Measurements from ENCODE around the gene PDP2. TPM values are rescaled to one million over a fixed set of nuclear protein-coding genes. Genes with fewer than 3 reads are reported as not detected.

PDP2 gene
- total RNA-seq, 2 donors from 2014 or later: 4.8 to 6.2 TPM

DNA sequence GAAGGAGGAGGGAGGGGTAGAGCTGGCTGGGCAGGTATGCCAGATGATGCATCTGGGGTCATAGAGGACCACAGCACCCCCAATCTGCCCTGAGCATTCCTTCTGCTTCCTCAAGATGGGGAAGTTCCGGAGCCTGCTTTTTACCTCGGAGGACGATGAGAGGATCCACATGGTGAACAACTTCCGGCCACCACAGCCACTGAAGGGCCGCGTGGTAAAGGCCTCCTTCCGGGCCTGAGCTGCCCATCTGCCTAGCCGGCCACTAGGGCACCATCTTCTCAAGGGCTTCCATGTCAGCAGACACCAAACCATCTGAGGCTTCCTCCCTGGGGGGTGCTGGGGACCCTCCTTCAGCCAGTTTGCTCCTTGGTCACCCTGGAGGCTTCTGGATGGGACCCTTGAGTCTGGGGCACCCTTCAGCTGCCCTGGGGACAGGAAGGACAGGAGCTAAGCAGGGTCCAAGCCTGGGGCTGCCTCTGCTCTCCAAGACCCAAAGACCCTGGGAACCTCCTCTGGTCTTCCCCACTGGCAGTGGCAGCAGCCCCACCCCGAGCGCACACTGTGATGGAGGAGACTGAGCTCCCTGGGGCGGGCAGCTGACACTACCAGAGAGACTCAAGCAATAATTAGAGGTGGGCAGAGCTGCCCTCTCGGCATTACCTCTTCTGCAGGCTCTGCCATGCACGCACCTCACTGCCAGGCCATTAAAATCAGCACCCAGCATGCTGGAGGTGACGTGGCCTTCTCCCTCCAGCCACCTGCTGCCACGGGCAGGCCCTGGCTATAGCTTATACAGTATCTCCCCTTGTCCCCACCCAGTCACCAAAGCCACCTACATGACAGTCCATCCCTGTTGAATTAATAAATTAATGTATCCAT lies 26.8 kb upstream of the PDP2 start:
- no peaks in the 10 kb centered on the region for H3K4me1 ChIP-seq (ENCODE audit: control insufficient read depth in 1 of 2, low read depth in 2 of 2)
- DNase-seq (ENCODE audit: low spot score) (no peak), ATAC-seq (ENCODE audit: insufficient number of reproducible peaks, low FRiP score, low read depth) (no peak)
- H3K27ac ChIP-seq: no peak overlapping the region
- H3K9me3 ChIP-seq: no peaks in the 10 kb centered on the region
- no peak overlapping the region for H3K4me3 ChIP-seq
- H3K36me3 ChIP-seq: no peaks in the 10 kb centered on the region
- TF ChIP-seq, protein P1, sequence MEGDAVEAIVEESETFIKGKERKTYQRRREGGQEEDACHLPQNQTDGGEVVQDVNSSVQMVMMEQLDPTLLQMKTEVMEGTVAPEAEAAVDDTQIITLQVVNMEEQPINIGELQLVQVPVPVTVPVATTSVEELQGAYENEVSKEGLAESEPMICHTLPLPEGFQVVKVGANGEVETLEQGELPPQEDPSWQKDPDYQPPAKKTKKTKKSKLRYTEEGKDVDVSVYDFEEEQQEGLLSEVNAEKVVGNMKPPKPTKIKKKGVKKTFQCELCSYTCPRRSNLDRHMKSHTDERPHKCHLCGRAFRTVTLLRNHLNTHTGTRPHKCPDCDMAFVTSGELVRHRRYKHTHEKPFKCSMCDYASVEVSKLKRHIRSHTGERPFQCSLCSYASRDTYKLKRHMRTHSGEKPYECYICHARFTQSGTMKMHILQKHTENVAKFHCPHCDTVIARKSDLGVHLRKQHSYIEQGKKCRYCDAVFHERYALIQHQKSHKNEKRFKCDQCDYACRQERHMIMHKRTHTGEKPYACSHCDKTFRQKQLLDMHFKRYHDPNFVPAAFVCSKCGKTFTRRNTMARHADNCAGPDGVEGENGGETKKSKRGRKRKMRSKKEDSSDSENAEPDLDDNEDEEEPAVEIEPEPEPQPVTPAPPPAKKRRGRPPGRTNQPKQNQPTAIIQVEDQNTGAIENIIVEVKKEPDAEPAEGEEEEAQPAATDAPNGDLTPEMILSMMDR (IDR thresholded peaks at IDR 0.05): no peak
- no peaks in the 10 kb centered on the region for H3K27me3 ChIP-seq (replicated peaks; ENCODE audit: insufficient read depth)

DNA sequence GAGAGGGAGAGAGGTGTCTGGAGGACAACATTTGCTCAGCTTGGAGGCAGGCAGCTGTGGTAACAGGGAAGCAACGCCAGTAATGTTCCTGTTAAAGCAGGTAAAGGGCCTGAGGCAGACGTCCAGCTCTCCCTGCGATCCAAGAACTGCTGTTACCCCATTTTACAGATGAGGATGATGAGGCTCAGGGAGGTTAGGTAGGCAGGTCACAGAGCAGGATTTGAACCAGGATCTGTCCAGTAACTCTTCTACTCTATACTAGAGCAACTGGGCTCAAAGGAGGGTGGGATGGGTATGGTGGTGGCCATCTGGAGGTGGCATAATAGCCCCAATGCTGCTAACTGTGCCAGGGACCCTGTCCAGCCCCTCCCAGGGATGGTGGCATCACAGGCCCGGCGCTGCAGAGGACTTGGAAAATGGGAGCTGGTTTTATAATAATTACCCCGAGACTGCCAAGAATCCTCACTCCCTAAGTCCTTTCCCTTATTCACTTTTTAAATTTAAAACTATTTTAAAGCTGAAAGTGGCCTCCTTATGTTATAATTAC lies 24.1 kb upstream of the PDP2 start:
- H3K36me3 ChIP-seq: no peaks in the 10 kb centered on the region
- no peak for DNase-seq (ENCODE audit: low spot score)
- no peak for ATAC-seq (ENCODE audit: insufficient number of reproducible peaks, low FRiP score, low read depth)
- TF ChIP-seq, protein P1 (IDR thresholded peaks at IDR 0.05): no peak
- H3K9me3 ChIP-seq: no peaks in the 10 kb centered on the region
- H3K27me3 ChIP-seq (replicated peaks; ENCODE audit: insufficient read depth): no peaks in the 10 kb centered on the region
- no peaks in the 10 kb centered on the region for H3K4me1 ChIP-seq (ENCODE audit: control insufficient read depth in 1 of 2, low read depth in 2 of 2)
- H3K4me3 ChIP-seq: no peak overlapping the region
- H3K27ac ChIP-seq: no peak overlapping the region

DNA sequence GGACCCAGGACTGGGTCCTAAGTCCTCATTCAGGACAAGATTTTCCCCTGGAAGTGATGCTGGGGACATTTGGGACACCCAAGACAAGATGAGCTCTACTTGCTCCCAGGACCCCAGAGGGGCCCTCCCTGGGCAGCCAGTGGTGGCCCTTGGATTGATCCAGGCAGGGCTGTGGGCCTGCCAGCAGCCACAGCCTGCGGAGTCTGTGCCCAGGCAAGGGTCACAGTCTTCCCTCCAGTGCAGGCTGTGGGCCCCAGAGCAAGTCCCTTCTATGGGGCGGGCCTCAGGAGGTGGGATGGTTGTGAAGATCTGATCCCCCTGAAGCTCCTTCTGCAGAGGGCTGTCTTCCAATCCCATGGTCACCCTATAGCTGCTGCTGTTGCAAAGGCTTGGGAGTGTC lies 23.5 kb upstream of the PDP2 start:
- H3K36me3 ChIP-seq: no peaks in the 10 kb centered on the region
- no peak overlapping the region for H3K4me3 ChIP-seq
- TF ChIP-seq, protein P1 (IDR thresholded peaks at IDR 0.05): no peak
- ATAC-seq (ENCODE audit: insufficient number of reproducible peaks, low FRiP score, low read depth) (no peak), DNase-seq (ENCODE audit: low spot score) (no peak)
- no peaks in the 10 kb centered on the region for H3K27me3 ChIP-seq (replicated peaks; ENCODE audit: insufficient read depth)
- no peaks in the 10 kb centered on the region for H3K4me1 ChIP-seq (ENCODE audit: control insufficient read depth in 1 of 2, low read depth in 2 of 2)
- H3K27ac ChIP-seq: no peak overlapping the region
- no peaks in the 10 kb centered on the region for H3K9me3 ChIP-seq

DNA sequence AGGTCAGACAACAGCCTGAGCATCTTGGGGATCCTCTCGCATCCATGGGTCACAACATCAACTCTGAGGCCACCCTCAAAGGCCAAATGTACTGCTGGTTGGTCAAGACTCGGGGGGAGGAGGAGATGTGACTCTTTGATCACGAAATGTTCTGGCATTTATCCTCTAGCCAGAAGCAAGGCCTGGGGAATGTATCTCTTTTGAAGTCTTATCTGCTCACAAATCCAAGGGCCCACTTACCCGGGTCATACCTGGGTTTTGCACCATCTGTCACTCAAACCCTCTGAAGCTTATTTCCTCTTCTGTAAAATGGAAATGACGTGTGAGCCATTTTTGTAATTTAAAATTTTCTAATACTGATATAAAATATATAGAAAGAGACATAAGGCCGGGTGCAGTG lies 22.9 kb upstream of the PDP2 start:
- no peak overlapping the region for H3K27ac ChIP-seq
- no peaks in the 10 kb centered on the region for H3K4me1 ChIP-seq (ENCODE audit: control insufficient read depth in 1 of 2, low read depth in 2 of 2)
- H3K4me3 ChIP-seq: no peak overlapping the region
- TF ChIP-seq, protein P1 (IDR thresholded peaks at IDR 0.05): no peak
- H3K9me3 ChIP-seq: no peaks in the 10 kb centered on the region
- H3K27me3 ChIP-seq (replicated peaks; ENCODE audit: insufficient read depth): no peaks in the 10 kb centered on the region
- DNase-seq (ENCODE audit: low spot score): no peak
- ATAC-seq (ENCODE audit: insufficient number of reproducible peaks, low FRiP score, low read depth): no peak
- no peaks in the 10 kb centered on the region for H3K36me3 ChIP-seq

DNA sequence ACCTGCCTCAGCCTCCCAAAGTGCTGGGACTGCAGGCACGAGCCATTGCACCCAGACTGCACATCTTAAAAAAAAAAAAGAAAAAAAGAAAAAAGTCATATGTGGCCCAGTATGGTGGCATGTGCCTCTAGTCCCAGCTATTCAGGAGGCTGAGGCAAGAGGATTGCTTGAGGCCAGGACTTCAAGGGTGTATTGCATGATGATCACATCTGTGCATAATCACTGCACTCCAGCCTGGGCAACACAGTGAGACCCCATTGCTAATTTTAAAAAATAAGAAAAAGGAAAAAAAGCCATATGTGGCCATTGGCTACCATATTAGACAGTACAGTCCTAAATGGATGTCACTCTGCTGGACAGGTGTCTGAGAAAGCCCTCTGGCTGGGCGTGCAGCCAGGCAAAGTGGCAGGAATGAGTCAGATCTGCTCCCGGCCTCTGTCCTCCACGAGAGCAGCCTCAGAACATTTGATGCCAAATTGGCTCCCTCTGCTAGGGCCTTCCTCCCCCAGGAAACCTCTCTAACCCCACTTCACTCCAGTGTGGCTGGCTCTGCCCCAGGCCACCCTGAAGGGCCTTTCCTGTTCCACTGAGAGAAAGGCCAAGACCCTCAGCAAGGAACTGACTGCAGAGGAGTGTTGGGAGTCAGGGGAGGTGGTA lies 21.4 kb upstream of the PDP2 start:
- TF ChIP-seq, protein P1 (IDR thresholded peaks at IDR 0.05): no peak
- no peak overlapping the region for H3K4me3 ChIP-seq
- no peak for ATAC-seq (ENCODE audit: insufficient number of reproducible peaks, low FRiP score, low read depth)

More for the DNA sequence above, 21.4 kb upstream of the PDP2 start:
- no peaks in the 10 kb centered on the region for H3K36me3 ChIP-seq
- H3K4me1 ChIP-seq (ENCODE audit: control insufficient read depth in 1 of 2, low read depth in 2 of 2): no peaks in the 10 kb centered on the region
- H3K27me3 ChIP-seq (replicated peaks; ENCODE audit: insufficient read depth): no peaks in the 10 kb centered on the region
- no peaks in the 10 kb centered on the region for H3K9me3 ChIP-seq
- no peak for DNase-seq (ENCODE audit: low spot score)
- H3K27ac ChIP-seq: no peak overlapping the region

Measured in thoracic aorta (tissue), 2 donors.